ENCODE results near the gene LRMDA. TPM values are rescaled to one million over a fixed set of nuclear protein-coding genes. Genes with fewer than 3 reads are reported as not detected.

The LRMDA gene
- total and polyA plus RNA-seq, 2 of the 13 experiments (the other 11 are each of a cell fraction or from before 2014, with no cell fraction given), result 13.4 to 22.0 TPM

- ChIA-PET POLR2A (interaction anchor here (1.0 to 1.9 kb wide), 13 partner anchors 7 to 616 kb away, joined by 3 to 35 read pairs (median 4); partner anchors contain the start of genes LRMDA and ZNF503), CTCF (ENCODE audit: low intra/inter-chr PET ratio, low total read pairs) (no interaction called here)
- H4K20me1 ChIP-seq (ENCODE audit: insufficient read depth, low read length), result no peaks in the 10 kb centered on the region
- peak overlapping the region; percentile 84 to 91 (median 87) for H3K4me3 ChIP-seq (replicated peaks in 1 of 3; ENCODE audit: insufficient read depth in 1 of 3, low read depth in 2 of 3, low read length in 3 of 3)
- intact Hi-C loops (cut with micrococcal nuclease; ENCODE audit: unreplicated experiment) (loop anchor here (5.0 to 10.0 kb wide), 3 partner anchors 196 to 1138 kb away; no protein-coding TSS in a partner anchor), in situ Hi-C loops (cut with HindIII; ENCODE audit: extremely low pct_ligation_motif_present, low pct_unique_long_range_greater_than_20kb) (no loop called here)
- no peaks in the 10 kb centered on the region for H3K27me3 ChIP-seq (ENCODE audit: control insufficient read depth in 1 of 2, insufficient read depth in 2 of 2, low read length in 2 of 2)
- H3K36me3 ChIP-seq (replicated peaks in 1 of 2; ENCODE audit: control insufficient read depth in 1 of 2, insufficient read depth in 2 of 2, low read length in 2 of 2), result peaks cover 0 to 5% of the 10 kb centered on the region in 2 experiments; a peak in 1 of 5 replicates
- H3K9me3 ChIP-seq (ENCODE audit: low read length), result no peaks in the 10 kb centered on the region
- H3K79me2 ChIP-seq (ENCODE audit: insufficient read depth, low read length), result peaks cover 8% of the 10 kb centered on the region
- no peak for DNase-seq (ENCODE audit: low spot score)
- ATAC-seq, result peak; percentile 68
- H2AFZ ChIP-seq (ENCODE audit: low read length), result no peak overlapping the region
- 2% methylated on average over 23 of the region's 76 CpGs for WGBS (ENCODE audit: low lambda C conversion rate)
- peak overlapping the region; percentile 86 for H3K27ac ChIP-seq (ENCODE audit: extremely low read length, insufficient read depth, low read length)
- H3K4me2 ChIP-seq (ENCODE audit: low read depth, low read length), result peak overlapping the region; percentile 73
- peak overlapping the region; percentile 78 for H3K9ac ChIP-seq (ENCODE audit: insufficient read depth, low read depth, low read length)
- TSS peak; percentile 66 for BruUV-seq (replicated peaks)
- FAIRE-seq, result no peak
- peaks cover 20% of the 10 kb centered on the region for H3K4me1 ChIP-seq (ENCODE audit: insufficient read depth, low read length)
- TF ChIP-seq E2F1 (CRISPR knock-in tag; IDR thresholded peaks at IDR 0.05) (peak; percentile 22; the same call in 1 of the 2 replicates), ZNF343 (CRISPR knock-in tag; IDR thresholded peaks at IDR 0.05) (no peak), ZNF558 (CRISPR knock-in tag; IDR thresholded peaks at IDR 0.05; ENCODE audit: borderline replicate concordance) (0 out of 2 replicates have a peak, but pooled peaks have one; percentile 19), PBX2 (CRISPR knock-in tag; IDR thresholded peaks at IDR 0.05) (no peak), ZNF557 (CRISPR knock-in tag; IDR thresholded peaks at IDR 0.05) (no peak), ZSCAN22 (CRISPR knock-in tag; IDR thresholded peaks at IDR 0.05) (no peak), HDAC1 (CRISPR knock-in tag; IDR thresholded peaks at IDR 0.05) (peak; percentile 26; the same call in 1 of the 2 replicates), SP2 (CRISPR knock-in tag; IDR thresholded peaks at IDR 0.05) (no peak), CTCF (CRISPR knock-in tag; IDR thresholded peaks at IDR 0.05) (no peak; the same call in 1 of the 2 replicates), SP1 (IDR thresholded peaks at IDR 0.05) (no peak), SP1 (CRISPR knock-in tag; IDR thresholded peaks at IDR 0.05) (no peak), ZNF572 (CRISPR knock-in tag; IDR thresholded peaks at IDR 0.05) (peak; percentile 73; the same call in 1 of the 2 replicates), ZNF20 (CRISPR knock-in tag; IDR thresholded peaks at IDR 0.05) (no peak), ZNF367 (CRISPR knock-in tag; IDR thresholded peaks at IDR 0.05; ENCODE audit: borderline replicate concordance) (no peak), TAF1 (CRISPR knock-in tag; IDR thresholded peaks at IDR 0.05) (peak; percentile 54), PBX3 (CRISPR knock-in tag; IDR thresholded peaks at IDR 0.05; ENCODE audit: borderline replicate concordance) (no peak), GATAD1 (CRISPR knock-in tag; IDR thresholded peaks at IDR 0.05) (peak; percentile 47), TRIM24 (CRISPR knock-in tag; IDR thresholded peaks at IDR 0.05) (no peak), CREBL2 (CRISPR knock-in tag; IDR thresholded peaks at IDR 0.05; ENCODE audit: borderline replicate concordance) (no peak; the same call in 1 of the 2 replicates)
These were observed 22.2 kb upstream of the LRMDA start for GRCh38 chr10:75408911-75409885.

Measured in HepG2 (cell line).